GM18868 (cell line): ENCODE data around the gene EXOC1.
"Not testable (repeated sequence)": the region's sequence is repeated elsewhere in the genome, so short reads cannot be mapped to it uniquely, and the experiment has no call there.

Experiments
- ATAC-seq: cut with Tn5 transposase; IDR thresholded peaks from one replicate; pipeline ENCODE4 v1.9.1; 2021; ENCODE audit warnings: mild to moderate bottlenecking, moderate library complexity; ENCODE audit not compliant: unreplicated experiment

The EXOC1 gene

GRCh38 chr4:55903577-55903976 is 50.1 kb downstream of the EXOC1 start:
- no peak for ATAC-seq

- no peak for ATAC-seq
Measured at GRCh38 chr4:55904576-55904975, 51.1 kb downstream of the EXOC1 start.

- no peak for ATAC-seq
Measured at GRCh38 chr4:55906323-55906722, 52.9 kb downstream of the EXOC1 start.

DNA sequence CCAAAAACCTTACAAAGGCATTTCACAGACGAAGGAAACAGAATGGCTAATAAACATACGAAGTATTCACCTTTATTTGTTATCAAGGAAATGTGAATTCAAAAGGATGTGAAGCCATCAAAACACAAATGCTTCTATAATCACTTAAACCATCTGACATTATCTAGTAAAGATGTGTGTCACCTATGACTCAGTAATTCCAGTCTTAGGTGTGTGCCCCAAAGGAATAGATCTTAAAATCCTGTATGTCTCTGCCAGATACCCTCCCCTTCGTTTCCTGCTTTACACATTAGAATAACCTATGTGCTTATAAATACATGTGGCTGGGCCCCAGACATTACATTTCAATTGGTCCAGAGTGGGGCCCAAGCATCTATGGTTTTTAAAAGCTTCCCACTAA is 53.5 kb downstream of the EXOC1 start:
- ATAC-seq: peak; percentile 18

GRCh38 chr4:55907469-55907868 is 54.0 kb downstream of the EXOC1 start:
- ATAC-seq: peak; percentile 60

DNA sequence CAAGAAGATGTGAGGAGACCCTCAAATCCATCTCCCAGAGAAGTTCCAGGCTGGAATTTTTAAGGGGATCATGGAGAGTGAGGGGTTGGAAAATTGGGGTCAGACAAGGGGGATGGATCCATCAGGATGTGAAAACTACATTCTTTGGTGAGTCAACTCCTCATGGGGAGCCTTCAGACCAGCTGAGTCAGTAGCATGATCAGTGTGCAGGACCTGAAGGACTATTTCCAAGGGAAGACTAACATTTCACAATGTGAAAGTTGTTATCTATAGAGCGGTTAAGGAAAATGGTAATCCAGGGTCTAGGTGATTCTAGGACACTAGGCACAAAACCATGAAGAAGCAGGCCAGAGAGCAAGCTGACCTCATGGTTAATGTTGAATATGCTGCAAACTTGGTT is 56.7 kb downstream of the EXOC1 start:
- no peak for ATAC-seq

DNA sequence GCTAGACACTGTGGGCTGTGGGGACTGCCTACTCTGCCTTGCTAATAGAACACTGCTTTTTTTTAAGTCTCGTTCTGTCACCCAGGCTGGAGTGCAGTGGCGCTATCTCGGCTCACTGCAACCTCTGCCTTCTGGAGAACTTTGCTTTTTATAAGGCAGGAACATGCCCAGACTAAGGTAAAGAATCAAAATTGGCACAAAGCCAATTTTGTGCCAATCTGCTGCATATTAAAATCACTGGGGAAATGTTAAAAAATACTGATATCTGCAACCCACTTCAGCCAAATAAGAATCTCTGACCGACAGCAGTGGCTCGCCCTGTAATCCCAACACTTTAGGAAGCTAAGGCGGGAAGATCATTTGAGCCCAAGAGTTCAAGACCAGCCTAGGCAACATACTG is 58.8 kb downstream of the EXOC1 start:
- ATAC-seq: no peak

GRCh38 chr4:55920571-55920970 is 67.1 kb downstream of the EXOC1 start:
- ATAC-seq: no peak

- ATAC-seq: no peak
Measured at GRCh38 chr4:55921093-55921492, 67.6 kb downstream of the EXOC1 start.

- ATAC-seq: no peak
Measured at GRCh38 chr4:55925241-55925640, 71.8 kb downstream of the EXOC1 start.

GRCh38 chr4:55926610-55927009 is 73.2 kb downstream of the EXOC1 start:
- no peak for ATAC-seq

DNA sequence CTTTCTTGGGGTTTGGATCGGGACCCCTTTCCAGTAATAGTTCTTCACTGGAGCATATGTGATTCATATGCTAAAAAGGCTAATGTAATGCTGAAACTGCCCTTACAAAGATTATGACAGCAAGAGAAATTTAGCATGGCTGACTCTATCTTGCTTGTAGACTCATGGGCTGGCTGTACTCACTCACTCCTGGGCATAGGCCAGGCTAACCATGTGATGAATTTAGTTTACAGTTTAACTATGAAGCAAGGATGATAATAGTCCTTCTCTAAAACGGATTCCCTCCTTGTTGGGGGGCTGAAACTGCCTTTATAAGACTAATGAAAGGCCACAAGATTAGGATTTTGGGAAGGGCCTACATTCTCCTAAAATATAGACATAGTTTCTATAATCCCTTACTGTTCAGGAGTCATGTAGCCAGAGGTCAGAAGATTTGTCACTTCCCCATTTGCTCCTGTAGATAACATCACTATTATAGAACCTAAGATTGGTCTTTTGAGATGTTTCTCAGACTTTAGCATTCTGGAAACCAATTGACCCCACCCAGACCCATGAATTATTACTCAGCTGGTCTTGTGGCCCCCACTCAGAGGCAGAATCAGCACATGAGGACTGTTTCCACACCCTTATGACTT is 74.5 kb downstream of the EXOC1 start:
- ATAC-seq: no peak

- no peak for ATAC-seq
Measured at GRCh38 chr4:55928846-55929245, 75.4 kb downstream of the EXOC1 start.

DNA sequence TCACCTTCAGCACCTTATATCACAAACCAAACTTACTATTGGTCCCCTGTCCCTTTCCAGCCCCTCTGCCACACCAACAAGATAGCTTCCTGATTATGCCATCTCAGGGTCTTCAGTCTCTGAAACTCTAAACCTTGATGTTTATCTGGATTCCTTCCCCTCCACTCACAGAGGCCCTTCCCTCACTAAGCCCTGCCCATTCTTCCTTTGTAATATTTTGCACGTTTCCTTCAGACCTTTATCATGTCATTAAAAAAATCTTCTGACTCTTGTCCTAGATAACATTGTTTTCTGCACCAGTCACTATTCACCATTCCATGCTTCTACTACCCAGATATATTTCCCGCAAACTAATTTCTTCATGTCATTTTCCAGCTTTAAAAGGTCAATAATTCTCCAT is 77.6 kb downstream of the EXOC1 start:
- no peak for ATAC-seq

- ATAC-seq: no peak
Measured at GRCh38 chr4:55931833-55932232, 78.4 kb downstream of the EXOC1 start.

DNA sequence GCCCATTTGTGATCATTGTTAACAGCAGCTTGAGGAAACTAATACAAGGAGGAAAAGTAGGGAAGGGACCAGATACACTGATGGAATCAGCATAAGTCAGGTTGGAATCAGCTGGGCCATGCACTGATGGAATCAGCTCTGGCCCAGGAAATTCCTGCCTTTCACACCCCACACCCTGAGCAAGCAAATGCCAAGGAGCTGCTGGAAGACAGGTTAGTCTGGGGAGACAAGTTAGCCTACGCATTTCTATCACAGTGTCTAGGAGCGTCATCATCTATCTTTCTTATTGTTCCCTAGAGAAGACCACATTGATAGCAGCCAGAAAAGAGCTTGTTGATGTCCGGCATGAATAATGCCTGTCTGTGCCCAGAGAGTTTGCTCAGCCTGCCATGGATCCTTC is 79.1 kb downstream of the EXOC1 start:
- ATAC-seq: no peak

- no peak for ATAC-seq
Measured at GRCh38 chr4:55933611-55934010, 80.2 kb downstream of the EXOC1 start.

DNA sequence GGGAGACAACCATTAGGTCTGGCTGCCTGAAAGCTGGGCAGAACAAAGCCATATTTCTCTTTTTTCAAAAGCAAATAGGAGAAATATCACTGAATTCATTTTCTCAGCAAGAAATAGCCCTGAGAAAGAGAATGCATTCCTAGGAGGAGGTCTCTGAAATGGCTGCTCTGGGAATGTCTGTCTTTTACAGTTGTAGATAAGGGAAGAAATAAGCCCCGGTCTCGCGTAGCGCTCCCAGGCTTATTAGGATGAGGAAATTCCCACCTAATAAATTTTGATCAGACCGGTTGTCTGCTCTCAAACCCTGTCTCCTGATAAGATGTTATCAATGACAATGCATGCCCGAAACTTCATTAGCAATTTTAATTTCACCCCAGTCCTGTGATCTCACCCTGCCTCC is 82.5 kb downstream of the EXOC1 start:
- not testable (repeated sequence) for ATAC-seq

- no peak for ATAC-seq
Measured at GRCh38 chr4:55938481-55938880, 85.0 kb downstream of the EXOC1 start.

GRCh38 chr4:55939421-55939820 is 86.0 kb downstream of the EXOC1 start:
- ATAC-seq: no peak

GRCh38 chr4:55941881-55942396 is 88.5 kb downstream of the EXOC1 start:
- ATAC-seq: no peak

DNA sequence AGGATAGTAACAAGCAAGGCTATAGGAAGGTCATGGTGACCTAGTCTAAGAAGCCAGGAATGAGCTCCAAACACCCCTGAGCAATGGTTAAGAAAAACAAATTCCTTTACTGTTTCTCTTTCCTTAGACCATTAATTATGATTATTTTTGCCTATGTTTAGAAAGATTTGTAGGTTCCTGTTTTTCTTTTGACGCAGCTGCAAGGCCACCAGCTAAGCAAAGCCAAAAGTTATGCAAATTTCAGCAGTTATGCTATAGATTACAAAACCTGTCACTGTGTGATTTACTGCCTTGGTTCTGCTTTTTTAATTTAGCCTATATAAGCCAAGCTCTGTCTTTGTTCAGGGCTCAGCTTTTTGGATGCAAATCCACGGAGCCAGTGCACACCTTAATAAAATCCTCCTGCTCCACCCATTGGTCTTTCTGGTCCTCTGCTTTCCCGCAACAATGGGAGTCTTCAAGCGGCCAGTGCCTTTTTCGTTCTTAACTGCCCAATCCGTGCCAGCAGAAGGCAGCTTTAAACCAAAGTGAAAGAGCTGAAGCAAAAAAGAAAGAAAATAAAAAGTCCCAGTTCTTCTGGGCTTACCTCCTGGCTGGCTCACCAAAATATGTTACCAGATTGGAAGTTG is 93.9 kb downstream of the EXOC1 start:
- peak; percentile 27 for ATAC-seq
